SJSA1 (cell line): ENCODE data around the gene ZNF816. TPM values are rescaled to one million over a fixed set of nuclear protein-coding genes. Genes with fewer than 3 reads are reported as not detected.

ENCODE experiments used
- DNase-seq, 2 experiments: peaks; one replicate each; pipeline ENCODE4 v3.0.0-alpha.2; 2015 to 2020; ENCODE audit warnings: low spot score in 2 of 2, low read depth in 1 of 2
- H3K27ac ChIP-seq: fragments of 250-450 bp; sonication (Bioruptor Pico); 2 replicates; pipeline ENCODE4 v1.5.1; 2020; ENCODE audit warnings: mild to moderate bottlenecking, moderate library complexity
- H3K27me3 ChIP-seq: fragments of 250-450 bp; sonication (Bioruptor Pico); replicated peaks from 2 replicates; pipeline ENCODE4 v1.5.1; 2020; ENCODE audit warnings: mild to moderate bottlenecking, moderate library complexity
- H3K36me3 ChIP-seq: fragments of 250-450 bp; sonication (Bioruptor Pico); 2 replicates; pipeline ENCODE4 v1.5.1; 2020; ENCODE audit warnings: mild to moderate bottlenecking
- H3K4me1 ChIP-seq: fragments of 250-450 bp; sonication (Bioruptor Pico); replicated peaks from 2 replicates; pipeline ENCODE4 v1.6.1; 2021; ENCODE audit warnings: mild to moderate bottlenecking
- H3K4me3 ChIP-seq: fragments of 250-450 bp; sonication (Bioruptor Pico); 2 replicates; pipeline ENCODE4 v1.5.1; 2020; ENCODE audit warnings: mild to moderate bottlenecking
- H3K9me3 ChIP-seq: fragments of 250-450 bp; sonication (Bioruptor Pico); replicated peaks from 2 replicates; pipeline ENCODE4 v1.5.1; 2020; ENCODE audit warnings: mild to moderate bottlenecking
- total RNA-seq: library from RNA; depleted of rRNA; stranded (reverse); fragments of >200 nt; shearing (Covaris generic); gene quantifications from 2 replicates; pipeline ENCODE4 v1.2.3, GENCODE V29; 2014; rRNA removed

The ZNF816 gene
- 9.5 and 16.3 TPM in 2 replicates for total RNA-seq

- Histone ChIP-seq H3K4me3 (peak within 1 kb of the TSS; percentile 55), H3K9me3 (no peaks in the 10 kb centered on the region), H3K27me3 (no peaks in the 10 kb centered on the region), H3K36me3 (peaks cover 16% of the 10 kb centered on the region), H3K27ac (no peak within 1 kb of the TSS; the same call in 1 of the 2 replicates), H3K4me1 (0 out of 2 replicates have a peak, but pooled peaks cover 3% of the 10 kb centered on the region)
- peak; percentile 90 to 97 for DNase-seq
Measured at GRCh38 chr19:52962394-52963246, at the start of gene ZNF816. ZNF816 (minus strand) TSS chr19:52962881; CDS start chr19:52956089, 6,792 bp downstream.

- no peak overlapping the region for H3K4me3 ChIP-seq
- H3K27me3 ChIP-seq: no peaks in the 10 kb centered on the region
- H3K36me3 ChIP-seq: no peaks in the 10 kb centered on the region
- DNase-seq: no peak
- H3K9me3 ChIP-seq: peaks cover 7% of the 10 kb centered on the region; the same call in 1 of the 2 replicates
- H3K4me1 ChIP-seq: no peaks in the 10 kb centered on the region
- no peak overlapping the region for H3K27ac ChIP-seq
Measured at GRCh38 chr19:53012006-53012405, 49.3 kb upstream of the ZNF816 start.

- Histone ChIP-seq H3K4me1 (no peaks in the 10 kb centered on the region), H3K4me3 (no peak overlapping the region), H3K9me3 (peaks cover 7% of the 10 kb centered on the region; the same call in 1 of the 2 replicates), H3K27me3 (no peaks in the 10 kb centered on the region), H3K36me3 (no peaks in the 10 kb centered on the region), H3K27ac (no peak overlapping the region)
- DNase-seq: no peak
Measured at GRCh38 chr19:53010494-53010893, 47.8 kb upstream of the ZNF816 start.

GRCh38 chr19:53008061-53008778, 45.5 kb upstream of the ZNF816 start:
- H3K4me3 ChIP-seq: no peak overlapping the region
- H3K27ac ChIP-seq: no peak overlapping the region
- DNase-seq: no peak
- H3K9me3 ChIP-seq: peaks cover 9% of the 10 kb centered on the region; the same call in 1 of the 2 replicates
- no peaks in the 10 kb centered on the region for H3K36me3 ChIP-seq
- H3K4me1 ChIP-seq: no peaks in the 10 kb centered on the region
- H3K27me3 ChIP-seq: no peaks in the 10 kb centered on the region

GRCh38 chr19:53007606-53008005, 44.9 kb upstream of the ZNF816 start:
- no peak overlapping the region for H3K4me3 ChIP-seq
- H3K36me3 ChIP-seq: no peaks in the 10 kb centered on the region
- H3K4me1 ChIP-seq: no peaks in the 10 kb centered on the region
- H3K27ac ChIP-seq: no peak overlapping the region
- H3K9me3 ChIP-seq: peaks cover 9% of the 10 kb centered on the region; the same call in 1 of the 2 replicates
- H3K27me3 ChIP-seq: no peaks in the 10 kb centered on the region
- DNase-seq: no peak

GRCh38 chr19:53007200-53007599, 44.5 kb upstream of the ZNF816 start:
- H3K36me3 ChIP-seq: no peaks in the 10 kb centered on the region
- H3K4me3 ChIP-seq: no peak overlapping the region
- H3K27ac ChIP-seq: no peak overlapping the region
- peaks cover 9% of the 10 kb centered on the region; the same call in 1 of the 2 replicates for H3K9me3 ChIP-seq
- no peaks in the 10 kb centered on the region for H3K4me1 ChIP-seq
- DNase-seq: no peak
- H3K27me3 ChIP-seq: no peaks in the 10 kb centered on the region

GRCh38 chr19:53004242-53004641, 41.6 kb upstream of the ZNF816 start:
- Histone ChIP-seq H3K27me3 (no peaks in the 10 kb centered on the region), H3K9me3 (0 out of 2 replicates have a peak, but pooled peaks cover 2% of the 10 kb centered on the region), H3K27ac (no peak overlapping the region), H3K4me3 (no peak overlapping the region), H3K4me1 (no peaks in the 10 kb centered on the region), H3K36me3 (no peaks in the 10 kb centered on the region)
- no peak for DNase-seq

- H3K36me3 ChIP-seq: no peaks in the 10 kb centered on the region
- no peaks in the 10 kb centered on the region for H3K27me3 ChIP-seq
- no peak overlapping the region for H3K27ac ChIP-seq
- 0 out of 2 replicates have a peak, but pooled peaks cover 2% of the 10 kb centered on the region for H3K9me3 ChIP-seq
- DNase-seq: no peak
- H3K4me1 ChIP-seq: no peaks in the 10 kb centered on the region
- H3K4me3 ChIP-seq: no peak overlapping the region
Measured at GRCh38 chr19:53002479-53002878, 39.8 kb upstream of the ZNF816 start.

- H3K36me3 ChIP-seq: no peaks in the 10 kb centered on the region
- DNase-seq: no peak
- H3K27me3 ChIP-seq: no peaks in the 10 kb centered on the region
- no peaks in the 10 kb centered on the region for H3K9me3 ChIP-seq
- H3K27ac ChIP-seq: no peak overlapping the region
- no peaks in the 10 kb centered on the region; the same call in 1 of the 2 replicates for H3K4me1 ChIP-seq
- H3K4me3 ChIP-seq: no peak overlapping the region
Measured at GRCh38 chr19:52997975-52998374, 35.3 kb upstream of the ZNF816 start.

GRCh38 chr19:52995711-52996110, 33.0 kb upstream of the ZNF816 start:
- no peak for DNase-seq
- H3K4me3 ChIP-seq: no peak overlapping the region
- H3K4me1 ChIP-seq: peaks cover 16% of the 10 kb centered on the region
- no peaks in the 10 kb centered on the region for H3K36me3 ChIP-seq
- H3K27me3 ChIP-seq: no peaks in the 10 kb centered on the region
- H3K9me3 ChIP-seq: no peaks in the 10 kb centered on the region
- H3K27ac ChIP-seq: no peak overlapping the region

GRCh38 chr19:52993342-52994178, 30.9 kb upstream of the ZNF816 start:
- peaks cover 18% of the 10 kb centered on the region for H3K4me1 ChIP-seq
- no peaks in the 10 kb centered on the region for H3K9me3 ChIP-seq
- no peaks in the 10 kb centered on the region for H3K27me3 ChIP-seq
- peak; percentile 60 to 65 for DNase-seq
- no peaks in the 10 kb centered on the region for H3K36me3 ChIP-seq
- H3K4me3 ChIP-seq: peak overlapping the region; percentile 28
- no peak overlapping the region for H3K27ac ChIP-seq

- Histone ChIP-seq H3K27me3 (no peaks in the 10 kb centered on the region), H3K9me3 (no peaks in the 10 kb centered on the region), H3K36me3 (no peaks in the 10 kb centered on the region), H3K4me1 (peaks cover 18% of the 10 kb centered on the region), H3K4me3 (no peak overlapping the region), H3K27ac (no peak overlapping the region)
- no peak for DNase-seq
Measured at GRCh38 chr19:52992109-52993004, 29.7 kb upstream of the ZNF816 start.
